Anterior cingulate cortex (tissue), 58 donors: ENCODE data around the gene OR1I1.

ENCODE experiments used
- DNase-seq, 58 donors: peaks; one replicate each; lab custom pipeline; 2025; lab: John Stamatoyannopoulos, UW

The OR1I1 gene

GRCh38 chr19:15115762-15116615 lies 34.0 kb downstream of the OR1I1 start:
- no peak for DNase-seq

DNA sequence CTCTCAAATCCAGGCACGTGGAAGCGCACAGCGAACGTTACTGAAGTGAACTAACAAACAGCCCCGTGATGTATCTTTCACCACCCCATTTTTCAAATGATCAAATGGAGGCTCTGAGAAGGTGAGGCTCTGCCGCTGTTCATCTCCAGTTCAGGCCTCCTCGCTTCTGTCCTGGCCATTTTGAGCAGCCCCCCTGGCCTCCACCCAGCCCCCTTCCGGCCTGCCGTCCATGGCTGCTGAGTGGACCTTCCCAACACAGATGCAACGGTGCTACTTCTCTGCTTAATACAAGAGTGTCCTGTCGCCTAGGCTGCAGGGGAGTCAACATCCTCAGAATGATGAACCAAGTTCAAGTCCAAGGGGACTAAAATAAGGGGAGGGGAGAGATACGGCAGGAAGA lies 34.8 kb downstream of the OR1I1 start:
- DNase-seq = no peak

- no peak for DNase-seq
These were observed 36.2 kb downstream of the OR1I1 start for GRCh38 chr19:15118248-15118647.

DNA sequence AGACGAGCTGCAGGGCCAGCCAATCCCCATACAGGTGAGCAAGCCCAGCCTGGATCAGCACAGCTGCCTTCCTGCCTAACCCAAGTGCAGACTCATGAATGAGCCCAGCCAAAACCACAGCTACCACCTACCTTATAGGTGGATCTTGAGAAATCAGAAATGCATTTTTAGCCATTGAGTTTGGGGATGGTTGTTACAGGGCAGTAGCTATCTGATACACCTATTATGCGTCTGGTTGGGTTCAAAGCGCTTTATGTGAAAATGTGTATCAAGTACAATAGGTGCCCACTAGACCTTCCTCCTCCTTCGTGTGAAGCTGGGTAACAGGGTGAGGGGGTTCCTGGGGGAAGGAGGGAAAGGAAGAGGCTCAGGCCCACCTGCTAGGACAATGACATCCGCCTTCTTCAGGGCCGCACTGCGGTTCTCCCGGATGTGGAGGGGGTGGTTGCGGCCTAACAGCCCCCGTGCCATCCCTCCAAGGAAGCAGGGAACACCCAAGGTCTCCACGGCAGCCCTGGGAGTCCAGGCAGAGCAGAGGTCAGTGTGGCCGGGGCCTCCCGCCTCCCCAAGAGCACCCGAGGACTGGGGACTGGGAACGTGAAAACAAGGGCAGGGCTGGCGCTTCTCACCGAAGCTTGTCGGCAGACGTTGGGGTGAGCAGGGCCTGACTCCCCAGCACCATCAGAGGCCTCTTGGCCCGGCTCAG lies 36.9 kb downstream of the OR1I1 start:
- no peak for DNase-seq

DNA sequence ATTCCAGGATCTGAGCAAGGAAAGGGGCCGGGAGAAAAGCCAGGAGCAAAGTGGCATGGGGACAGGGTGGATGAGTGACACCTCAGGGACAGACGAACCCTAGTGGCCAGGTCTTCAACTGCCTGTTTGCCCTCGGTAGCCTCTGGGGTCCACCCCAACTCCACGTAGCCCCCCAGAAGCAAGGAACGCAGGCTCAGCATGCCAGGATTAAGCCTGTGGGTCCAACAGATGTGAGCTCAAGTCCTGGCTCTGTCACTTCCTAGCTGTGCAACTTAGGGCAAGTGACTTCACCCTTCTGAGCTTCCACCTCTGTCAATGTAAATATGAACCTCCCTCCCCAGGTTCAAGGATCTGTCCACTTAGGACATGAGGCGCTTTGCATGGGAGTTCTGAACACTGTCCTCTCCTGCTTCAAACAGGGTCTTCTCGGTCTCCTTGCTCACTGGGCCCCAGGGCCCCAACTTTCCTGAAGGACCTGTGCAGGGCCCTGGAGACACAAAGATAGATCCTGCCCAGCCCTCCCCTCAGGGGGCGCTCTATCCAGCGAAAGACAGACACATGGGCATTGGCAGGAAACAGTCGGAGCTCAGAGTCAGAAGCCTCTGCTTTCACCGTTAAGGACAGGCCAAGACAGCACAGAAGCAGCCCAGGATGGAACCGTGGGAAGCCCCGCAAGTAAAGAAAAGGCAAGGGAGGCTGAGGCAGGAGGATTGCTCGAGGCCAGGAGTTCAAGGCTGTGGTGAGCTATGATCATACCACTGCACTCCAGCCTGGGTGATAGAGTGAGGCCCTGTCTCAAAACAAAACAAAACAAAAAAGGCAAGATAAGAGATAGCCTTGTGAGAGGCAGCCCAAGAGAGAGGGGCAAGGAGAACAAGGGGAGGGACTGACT lies 38.4 kb downstream of the OR1I1 start:
- DNase-seq = no peak

- DNase-seq = no peak
These were observed 40.5 kb downstream of the OR1I1 start for GRCh38 chr19:15122331-15123030.

- no peak for DNase-seq
These were observed 41.2 kb downstream of the OR1I1 start for GRCh38 chr19:15123031-15123890.

- DNase-seq = peak in 56 of 58 donors; percentile 5 to 86 (median 62)
These were observed 41.9 kb downstream of the OR1I1 start for GRCh38 chr19:15123900-15124299.

- DNase-seq = peak in 14 of 58 donors; percentile 6 to 75 (median 52)
These were observed 42.7 kb downstream of the OR1I1 start for GRCh38 chr19:15124572-15125231.

DNA sequence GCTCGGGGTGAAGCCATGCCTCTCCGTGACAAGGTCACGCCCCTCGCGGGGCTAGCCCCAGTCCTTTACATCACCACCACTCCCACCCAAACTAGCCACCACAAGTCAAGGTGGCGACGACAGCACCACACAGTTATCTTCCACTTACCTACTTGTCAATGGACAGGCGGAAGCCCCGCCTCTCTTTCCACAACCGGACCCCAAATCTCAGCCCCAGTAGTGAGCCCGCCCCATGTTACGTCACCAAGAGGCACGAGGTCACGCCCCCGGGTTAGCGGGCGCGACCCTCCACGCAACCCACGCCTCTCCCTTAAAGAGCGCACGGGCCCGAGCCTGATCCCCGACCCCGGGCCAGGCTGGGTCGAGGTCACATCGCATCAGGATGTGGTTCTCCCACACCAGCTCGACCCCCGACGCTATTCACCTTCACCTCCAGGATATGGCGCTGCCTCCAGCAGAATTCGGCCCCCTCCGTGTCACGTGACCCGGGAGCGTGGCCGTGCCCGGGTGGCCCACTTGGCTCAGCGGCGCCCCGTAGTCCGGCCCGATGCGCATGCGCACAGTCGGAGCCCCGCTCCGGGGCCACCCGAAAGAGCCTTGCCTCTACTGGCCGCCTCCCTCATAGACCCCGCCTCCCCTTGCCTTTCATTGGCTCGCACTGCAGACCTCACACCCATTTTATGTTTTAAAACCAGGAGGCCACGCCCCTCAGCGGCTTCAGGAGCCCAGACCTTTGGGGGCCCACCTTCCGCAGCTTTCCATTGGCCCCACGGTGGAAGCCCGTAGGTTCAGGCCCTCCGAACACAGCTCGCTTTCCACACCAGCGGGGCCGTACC lies 43.4 kb downstream of the OR1I1 start:
- DNase-seq = peak; percentile 62 to 98 (median 95)

- no peak for DNase-seq
These were observed 44.3 kb downstream of the OR1I1 start for GRCh38 chr19:15126131-15126910.

- no peak for DNase-seq
These were observed 46.3 kb downstream of the OR1I1 start for GRCh38 chr19:15128162-15128770.

GRCh38 chr19:15129856-15130585 lies 48.0 kb downstream of the OR1I1 start:
- peak in 1 of 58 donors; percentile 20 for DNase-seq

GRCh38 chr19:15136234-15136954 lies 54.4 kb downstream of the OR1I1 start:
- DNase-seq = no peak

GRCh38 chr19:15137777-15138176 lies 55.8 kb downstream of the OR1I1 start:
- no peak for DNase-seq
